Endothelial cell of umbilical vein (primary cell): ENCODE data around the gene CARD11. TPM values are rescaled to one million over a fixed set of nuclear protein-coding genes. Genes with fewer than 3 reads are reported as not detected.

Experiments
- BruUV-seq: library from RNA; stranded (reverse); fragments of 400-500 nt; replicated peaks from 2 replicates; lab custom pipeline; 2021; lab: Mats Ljungman, UMichigan
- CTCF ChIA-PET: fragments of 300-600, 350-600 bp; sonication (Branson Sonifier 250); formaldehyde crosslinking; loops from one replicate; lab custom pipeline; 2021; ENCODE audit warnings: antibody characterized with exemption, inconsistent platforms; lab: Charles Lee
- POLR2A ChIA-PET: fragments of 300-600, 350-600 bp; sonication (Branson Sonifier 250); formaldehyde crosslinking; loops from one replicate; lab custom pipeline; 2021; ENCODE audit warnings: antibody characterized with exemption, inconsistent platforms; lab: Charles Lee
- DNase-seq: peaks from one replicate; pipeline ENCODE4 v3.0.0-alpha.2; 2011; ENCODE audit warnings: low read depth, low spot score
- FAIRE-seq: peaks from 2 replicates; lab custom pipeline; 2011; peaks lifted over from hg19 to GRCh38; lab: Jason Lieb, UNC
- H2AFZ ChIP-seq: 2 replicates; pipeline ENCODE4 v1.6.0; 2012; ENCODE audit warnings: low read depth, low read length, control low read depth, inconsistent platforms
- H3K27ac ChIP-seq: 2 replicates; pipeline ENCODE4 v1.5.1; 2011; ENCODE audit warnings: low read depth, mild to moderate bottlenecking, control low read depth, low read length, moderate library complexity; ENCODE audit not compliant: insufficient read depth
- H3K27me3 ChIP-seq, 2 experiments: 2 replicates each; pipeline versions ENCODE4 v1.6.0 to v1.6.1; 2011; ENCODE audit warnings: low read length in 2 of 2, mixed read lengths in 1 of 2; ENCODE audit not compliant: control insufficient read depth in 2 of 2, insufficient read depth in 2 of 2
- H3K36me3 ChIP-seq, 2 experiments: 2 replicates in 1 of 2; 3 replicates in 1 of 2; pipeline ENCODE4 v1.5.1; 2011; ENCODE audit warnings: low read length in 2 of 2, mild to moderate bottlenecking in 1 of 2, moderate library complexity in 1 of 2; ENCODE audit not compliant: control insufficient read depth in 2 of 2, insufficient read depth in 2 of 2; ENCODE audit errors: extremely low read depth in 1 of 2
- H3K4me1 ChIP-seq: 3 replicates; pipeline ENCODE4 v1.5.1; 2011; ENCODE audit warnings: mild to moderate bottlenecking, low read length; ENCODE audit not compliant: control insufficient read depth, insufficient read depth; ENCODE audit errors: extremely low read depth
- H3K4me2 ChIP-seq: 2 replicates; pipeline ENCODE4 v1.6.1; 2011; ENCODE audit warnings: low read length, control low read depth, mixed read lengths; ENCODE audit not compliant: insufficient read depth
- H3K4me3 ChIP-seq, 3 experiments: fragments of 200-600 bp in 1 of 3; sonication (generic), shearing (Covaris generic) in 1 of 3; replicated peaks in 1 of 3; 2 replicates each; pipeline ENCODE4 v1.5.1; 2011 to 2016; ENCODE audit warnings: control low read depth in 3 of 3, low read length in 3 of 3, mild to moderate bottlenecking in 2 of 3, inconsistent platforms in 1 of 3, low read depth in 1 of 3, moderate library complexity in 1 of 3; ENCODE audit not compliant: insufficient read depth in 1 of 3
- H3K79me2 ChIP-seq: 2 replicates; pipeline ENCODE4 v1.6.0; 2012; ENCODE audit warnings: low read length, inconsistent platforms; ENCODE audit not compliant: control insufficient read depth, insufficient read depth
- H3K9ac ChIP-seq: replicated peaks from 2 replicates; pipeline ENCODE3; 2011; ENCODE audit warnings: low read length, control low read depth; ENCODE audit not compliant: insufficient read depth; ENCODE audit errors: extremely low read depth
- H3K9me1 ChIP-seq: replicated peaks from 3 replicates; pipeline ENCODE4 v1.6.0; 2011; ENCODE audit warnings: mild to moderate bottlenecking, low read length; ENCODE audit not compliant: control insufficient read depth, insufficient read depth; ENCODE audit errors: extremely low read depth
- H3K9me3 ChIP-seq: replicated peaks from 2 replicates; pipeline ENCODE4 v1.5.1; 2012; ENCODE audit warnings: low read length, inconsistent platforms; ENCODE audit not compliant: control insufficient read depth, insufficient read depth
- H4K20me1 ChIP-seq: replicated peaks from 2 replicates; pipeline ENCODE3; 2011; ENCODE audit warnings: mild to moderate bottlenecking, low read length; ENCODE audit not compliant: control insufficient read depth, insufficient read depth; ENCODE audit errors: extremely low read depth
- CTCF ChIP-seq, 2 donors: IDR thresholded peaks; 1 replicate in 1 of 2; 2 replicates in 1 of 2; pipeline ENCODE4 v1.5.1; 2011; ENCODE audit warnings: low read length in 2 of 2, mild to moderate bottlenecking in 2 of 2, moderate library complexity in 2 of 2, control low read depth in 1 of 2, inconsistent platforms in 1 of 2, low read depth in 1 of 2; ENCODE audit not compliant: insufficient read depth in 1 of 2; ENCODE audit errors: extremely low read depth in 1 of 2
- EZH2 ChIP-seq: IDR thresholded peaks from 2 replicates; pipeline ENCODE4 v1.6.1; 2012; ENCODE audit warnings: borderline replicate concordance, low read depth, mild to moderate bottlenecking, moderate library complexity, low read length, inconsistent platforms; ENCODE audit not compliant: severe bottlenecking
- FOS ChIP-seq: IDR thresholded peaks from 2 replicates; pipeline ENCODE4 v1.6.1; 2011; ENCODE audit warnings: mild to moderate bottlenecking, low read length, moderate library complexity, borderline replicate concordance; ENCODE audit not compliant: insufficient read depth
- GATA2 ChIP-seq: IDR thresholded peaks from 2 replicates; pipeline ENCODE4 v1.7.0; 2011; ENCODE audit warnings: low read depth, mild to moderate bottlenecking, moderate library complexity, mixed read lengths, low read length; ENCODE audit not compliant: insufficient read length, insufficient read depth
- JUN ChIP-seq: IDR thresholded peaks from 2 replicates; pipeline ENCODE4 v1.6.1; 2011; ENCODE audit warnings: borderline replicate concordance, low read depth; ENCODE audit not compliant: insufficient read length, insufficient read depth
- MYC ChIP-seq: IDR thresholded peaks from one replicate; pipeline ENCODE4 v1.6.1; 2011; ENCODE audit warnings: mild to moderate bottlenecking, low read depth, low read length
- POLR2A ChIP-seq: IDR thresholded peaks from 2 replicates; pipeline ENCODE4 v1.6.1; 2012; ENCODE audit warnings: low read depth, mild to moderate bottlenecking, control low read depth, low read length
- POLR2AphosphoS5 ChIP-seq: IDR thresholded peaks from 2 replicates; pipeline ENCODE4 v1.6.1; 2012; ENCODE audit warnings: low read depth, mild to moderate bottlenecking, control low read depth, low read length, moderate library complexity; ENCODE audit not compliant: insufficient read depth
- dilution Hi-C: fragments of 300-500 bp; cut with MboI; formaldehyde crosslinking; loops from one replicate; pipeline ENCODE4 v1.15.0; 2019; ENCODE audit warnings: low sequenced_read_pairs; ENCODE audit not compliant: extremely low pct_ligation_motif_present
- intact Hi-C: fragments of 100-400 bp; cut with micrococcal nuclease; formaldehyde crosslinking; loops from one replicate; pipeline ENCODE4 v1.10.0; 2022
- polyA plus RNA-seq, 4 experiments: library from polyadenylated mRNA; depleted of rRNA in 3 of 4; stranded (reverse) in 3 of 4; unstranded in 1 of 4; fragments of >200 nt; gene quantifications; 2 replicates each; pipeline versions ENCODE4 v1.2.1 to v1.2.3, GENCODE V29; 2011 to 2012; ENCODE audit warnings: missing spikeins in 1 of 4
- total RNA-seq: library from RNA; stranded (reverse); gene quantifications from 2 replicates; pipeline ENCODE4 v1.2.3, GENCODE V29; 2021
- TF ChIP-seq, protein P1 (sequence below): IDR thresholded peaks from 2 replicates; pipeline ENCODE4 v1.6.1; 2011; ENCODE audit not compliant: insufficient read depth, insufficient read length

The CARD11 gene
- total and polyA plus RNA-seq, 2 donors (not counting 3 experiments of a cell fraction or from before 2014, with no cell fraction given), result 20.4 to 41.8 TPM

- intact Hi-C loops, result no loop called here
- POLR2A ChIA-PET, result no interaction called here
These were observed 113.2 kb downstream of the CARD11 start for GRCh38 chr7:2930310-2931033.

GRCh38 chr7:2929321-2930201 is 114.1 kb downstream of the CARD11 start:
- no peaks in the 10 kb centered on the region for H3K9me3 ChIP-seq
- no peak overlapping the region for H3K4me3 ChIP-seq
- DNase-seq, result no peak

More at GRCh38 chr7:2930310-2931033, 113.2 kb downstream of the CARD11 start:
- no peaks in the 10 kb centered on the region for H3K27me3 ChIP-seq
- H3K4me2 ChIP-seq, result no peak overlapping the region
- no peak overlapping the region for H3K27ac ChIP-seq
- dilution Hi-C loops, result no loop called here
- peaks cover 4% of the 10 kb centered on the region for H3K4me1 ChIP-seq
- H3K9ac ChIP-seq, result no peak overlapping the region
- FAIRE-seq, result no peak
- no peak overlapping the region for H2AFZ ChIP-seq
- H3K9me3 ChIP-seq, result no peaks in the 10 kb centered on the region
- H3K79me2 ChIP-seq, result no peaks in the 10 kb centered on the region
- H3K4me3 ChIP-seq, result no peak overlapping the region
- CTCF ChIA-PET, result interaction anchor here (0.9 kb wide), 1 partner anchor 9 kb away, joined by 3 read pairs; no protein-coding TSS in a partner anchor
- no peaks in the 10 kb centered on the region for H3K36me3 ChIP-seq
- H3K9me1 ChIP-seq, result no peaks in the 10 kb centered on the region
- H4K20me1 ChIP-seq, result no peaks in the 10 kb centered on the region
- no peak for DNase-seq
- BruUV-seq, result no TSS peak
- TF ChIP-seq, protein P1, sequence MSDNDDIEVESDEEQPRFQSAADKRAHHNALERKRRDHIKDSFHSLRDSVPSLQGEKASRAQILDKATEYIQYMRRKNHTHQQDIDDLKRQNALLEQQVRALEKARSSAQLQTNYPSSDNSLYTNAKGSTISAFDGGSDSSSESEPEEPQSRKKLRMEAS, result no peak
- TF ChIP-seq MYC, result no peak

More at GRCh38 chr7:2929321-2930201, 114.1 kb downstream of the CARD11 start:
- no peak overlapping the region for H2AFZ ChIP-seq
- H3K36me3 ChIP-seq, result no peaks in the 10 kb centered on the region
- H3K4me2 ChIP-seq, result no peak overlapping the region
- no peak overlapping the region for H3K9ac ChIP-seq
- TF ChIP-seq MYC (no peak), FOS (no peak), EZH2 (no peak), CTCF (IDR thresholded peaks at IDR 0.05; ENCODE audit: extremely low read depth in 1 of 2, insufficient read depth in 1 of 2, low read depth in 1 of 2, low read length in 2 of 2) (no peak), POLR2A (no peak), POLR2AphosphoS5 (no peak), JUN (no peak), GATA2 (no peak)
- TF ChIP-seq, protein P1, result no peak
- dilution Hi-C loops, result no loop called here
- peaks cover 4% of the 10 kb centered on the region for H3K4me1 ChIP-seq
- no peaks in the 10 kb centered on the region for H3K27me3 ChIP-seq
- H4K20me1 ChIP-seq, result no peaks in the 10 kb centered on the region
- BruUV-seq, result no TSS peak
- H3K27ac ChIP-seq, result no peak overlapping the region
- H3K9me1 ChIP-seq, result no peaks in the 10 kb centered on the region
- no peak for FAIRE-seq
- ChIA-PET POLR2A (no interaction called here), CTCF (interaction anchor here (0.8 to 1.2 kb wide), 4 partner anchors 8 to 10 kb away, joined by 3 to 4 read pairs (median 4); no protein-coding TSS in a partner anchor)
- intact Hi-C loops, result no loop called here
- no peaks in the 10 kb centered on the region for H3K79me2 ChIP-seq
